Stomach (tissue), 4 donors: ENCODE results near the gene ARFGAP2.

Source experiments
- POLR2AphosphoS5 ChIP-seq, 3 donors: sonication (generic); formaldehyde crosslinking; IDR thresholded peaks; one replicate each; pipeline ENCODE4 v1.6.1; 2016; ENCODE audit warnings: antibody characterized with exemption in 3 of 3
- TF ChIP-seq, protein P1 (sequence below), 7 experiments: fragments of 450-650 bp in 4 of 7; fragments of 200-600 bp in 3 of 7; sonication (generic) in 3 of 7; IDR thresholded peaks; one replicate each; pipeline ENCODE4 v1.5.1; 2016 to 2019; ENCODE audit warnings: antibody characterized with exemption in 7 of 7, control low read depth in 2 of 7, mild to moderate bottlenecking in 1 of 7

- no peak for TF ChIP-seq POLR2AphosphoS5 (IDR thresholded peaks at IDR 0.05)
- TF ChIP-seq, protein P1, sequence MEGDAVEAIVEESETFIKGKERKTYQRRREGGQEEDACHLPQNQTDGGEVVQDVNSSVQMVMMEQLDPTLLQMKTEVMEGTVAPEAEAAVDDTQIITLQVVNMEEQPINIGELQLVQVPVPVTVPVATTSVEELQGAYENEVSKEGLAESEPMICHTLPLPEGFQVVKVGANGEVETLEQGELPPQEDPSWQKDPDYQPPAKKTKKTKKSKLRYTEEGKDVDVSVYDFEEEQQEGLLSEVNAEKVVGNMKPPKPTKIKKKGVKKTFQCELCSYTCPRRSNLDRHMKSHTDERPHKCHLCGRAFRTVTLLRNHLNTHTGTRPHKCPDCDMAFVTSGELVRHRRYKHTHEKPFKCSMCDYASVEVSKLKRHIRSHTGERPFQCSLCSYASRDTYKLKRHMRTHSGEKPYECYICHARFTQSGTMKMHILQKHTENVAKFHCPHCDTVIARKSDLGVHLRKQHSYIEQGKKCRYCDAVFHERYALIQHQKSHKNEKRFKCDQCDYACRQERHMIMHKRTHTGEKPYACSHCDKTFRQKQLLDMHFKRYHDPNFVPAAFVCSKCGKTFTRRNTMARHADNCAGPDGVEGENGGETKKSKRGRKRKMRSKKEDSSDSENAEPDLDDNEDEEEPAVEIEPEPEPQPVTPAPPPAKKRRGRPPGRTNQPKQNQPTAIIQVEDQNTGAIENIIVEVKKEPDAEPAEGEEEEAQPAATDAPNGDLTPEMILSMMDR (IDR thresholded peaks at IDR 0.05): no peak
These were observed 2.3 kb upstream of the ARFGAP2 start for GRCh38 chr11:47178737-47179654.
